GM12864 (cell line): ENCODE results near the gene ATP13A1.
A peak's percentile ranks its signal among the peaks of the same experiment; 100 is the strongest.

ENCODE experiments used
- DNase-seq: peaks from one replicate; pipeline ENCODE4 v3.0.0-alpha.2; 2011; ENCODE audit warnings: low read depth
- H3K4me3 ChIP-seq: 2 replicates; pipeline ENCODE4 v1.5.1; 2011; ENCODE audit warnings: mild to moderate bottlenecking, low read depth, low read length, control low read depth
- TF ChIP-seq, protein P1 (sequence below): IDR thresholded peaks from 2 replicates; pipeline ENCODE4 v1.5.1; 2011; ENCODE audit warnings: low read depth, mild to moderate bottlenecking, moderate library complexity, low read length, control low read depth, inconsistent platforms; ENCODE audit errors: missing control alignments

ATP13A1 gene

DNA sequence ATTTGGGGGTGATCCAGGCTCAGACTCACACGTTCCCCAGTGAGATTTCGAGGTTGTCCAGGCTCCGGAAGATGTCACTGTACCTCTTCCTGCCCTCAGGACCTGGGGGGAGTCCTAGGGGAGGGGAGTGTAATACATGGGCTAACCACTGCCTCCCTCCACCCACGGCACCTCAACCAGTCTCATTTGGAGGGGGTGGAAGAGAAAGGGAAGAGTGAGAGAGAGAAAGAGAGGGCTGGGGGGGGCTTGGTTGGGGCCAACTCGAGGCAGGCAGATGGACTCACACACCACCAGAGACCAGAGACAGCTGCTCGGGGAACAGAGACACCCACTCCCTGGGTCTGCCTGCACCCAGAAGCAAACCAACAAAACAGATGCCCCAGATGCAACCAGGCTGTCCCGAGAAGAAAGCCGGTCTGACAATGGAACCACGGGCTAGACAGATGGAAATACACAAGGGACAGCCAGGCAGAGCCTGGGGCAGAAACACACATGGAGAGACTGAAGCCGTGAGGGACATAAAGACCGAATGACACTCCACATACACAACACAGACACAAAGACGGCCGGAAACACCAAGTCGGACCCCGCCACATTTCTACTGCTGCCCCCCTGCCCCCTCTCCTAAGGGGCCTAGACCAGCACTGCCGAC, 20.8 kb downstream of the ATP13A1 start:
- no peak for DNase-seq
- H3K4me3 ChIP-seq = peak overlapping the region; percentile 97
- TF ChIP-seq, protein P1, sequence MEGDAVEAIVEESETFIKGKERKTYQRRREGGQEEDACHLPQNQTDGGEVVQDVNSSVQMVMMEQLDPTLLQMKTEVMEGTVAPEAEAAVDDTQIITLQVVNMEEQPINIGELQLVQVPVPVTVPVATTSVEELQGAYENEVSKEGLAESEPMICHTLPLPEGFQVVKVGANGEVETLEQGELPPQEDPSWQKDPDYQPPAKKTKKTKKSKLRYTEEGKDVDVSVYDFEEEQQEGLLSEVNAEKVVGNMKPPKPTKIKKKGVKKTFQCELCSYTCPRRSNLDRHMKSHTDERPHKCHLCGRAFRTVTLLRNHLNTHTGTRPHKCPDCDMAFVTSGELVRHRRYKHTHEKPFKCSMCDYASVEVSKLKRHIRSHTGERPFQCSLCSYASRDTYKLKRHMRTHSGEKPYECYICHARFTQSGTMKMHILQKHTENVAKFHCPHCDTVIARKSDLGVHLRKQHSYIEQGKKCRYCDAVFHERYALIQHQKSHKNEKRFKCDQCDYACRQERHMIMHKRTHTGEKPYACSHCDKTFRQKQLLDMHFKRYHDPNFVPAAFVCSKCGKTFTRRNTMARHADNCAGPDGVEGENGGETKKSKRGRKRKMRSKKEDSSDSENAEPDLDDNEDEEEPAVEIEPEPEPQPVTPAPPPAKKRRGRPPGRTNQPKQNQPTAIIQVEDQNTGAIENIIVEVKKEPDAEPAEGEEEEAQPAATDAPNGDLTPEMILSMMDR = no peak

DNA sequence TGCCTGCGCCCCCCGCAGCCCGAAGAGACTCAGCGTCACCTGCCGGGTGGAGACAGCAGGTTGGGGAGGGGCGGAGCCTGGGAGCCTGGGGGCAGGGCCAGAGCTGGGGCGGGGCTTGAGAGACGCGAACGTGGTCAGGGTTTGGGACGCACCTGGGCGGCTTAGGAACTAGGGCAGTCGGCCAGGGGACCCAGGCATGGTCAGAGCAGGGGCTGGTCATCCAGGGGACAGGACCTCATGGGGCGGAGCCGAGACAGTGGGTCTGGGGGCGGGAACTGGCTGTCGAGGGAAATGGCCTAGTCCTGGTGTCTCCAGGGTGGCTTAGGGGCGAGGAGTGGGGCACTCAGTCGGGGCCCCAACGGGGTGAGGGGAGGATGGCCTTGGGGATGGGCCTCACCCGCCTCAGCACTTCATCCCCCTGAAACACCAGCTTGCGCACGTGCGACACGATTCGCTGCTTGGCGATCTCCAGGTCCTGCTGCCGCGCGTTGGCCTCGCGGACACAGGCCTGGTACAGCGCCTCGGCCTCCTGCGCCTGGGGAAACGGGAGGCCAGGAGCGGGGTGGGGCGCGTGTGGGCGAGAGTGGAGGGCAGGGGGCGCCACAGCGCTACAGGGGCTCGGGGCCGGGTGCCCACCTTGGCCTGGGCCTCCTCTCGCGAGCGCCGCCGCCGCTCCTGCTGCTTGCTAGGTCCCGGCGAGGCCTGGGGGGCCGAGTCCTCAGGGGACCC, 25.8 kb downstream of the ATP13A1 start:
- no peak overlapping the region for H3K4me3 ChIP-seq
- no peak for DNase-seq
- TF ChIP-seq, protein P1 = no peak

DNA sequence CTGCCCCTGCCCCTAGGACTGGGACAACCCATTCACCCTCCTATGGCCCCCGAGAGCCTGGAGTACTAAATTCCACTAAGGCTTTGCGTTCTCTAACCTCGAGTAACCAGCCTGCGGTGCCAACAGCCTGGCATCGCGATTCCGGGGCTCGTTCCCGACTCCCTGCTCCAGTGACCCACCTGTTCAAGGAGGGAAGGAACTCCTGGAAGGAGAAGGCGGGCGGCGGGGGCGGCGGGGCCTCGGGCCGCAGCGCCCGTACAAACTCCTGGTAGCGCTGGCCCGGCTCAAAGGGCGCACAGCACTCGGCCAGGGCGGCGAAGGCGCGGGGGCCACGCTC, 26.3 kb downstream of the ATP13A1 start:
- no peak for DNase-seq
- TF ChIP-seq, protein P1 = no peak
- no peak overlapping the region for H3K4me3 ChIP-seq

DNA sequence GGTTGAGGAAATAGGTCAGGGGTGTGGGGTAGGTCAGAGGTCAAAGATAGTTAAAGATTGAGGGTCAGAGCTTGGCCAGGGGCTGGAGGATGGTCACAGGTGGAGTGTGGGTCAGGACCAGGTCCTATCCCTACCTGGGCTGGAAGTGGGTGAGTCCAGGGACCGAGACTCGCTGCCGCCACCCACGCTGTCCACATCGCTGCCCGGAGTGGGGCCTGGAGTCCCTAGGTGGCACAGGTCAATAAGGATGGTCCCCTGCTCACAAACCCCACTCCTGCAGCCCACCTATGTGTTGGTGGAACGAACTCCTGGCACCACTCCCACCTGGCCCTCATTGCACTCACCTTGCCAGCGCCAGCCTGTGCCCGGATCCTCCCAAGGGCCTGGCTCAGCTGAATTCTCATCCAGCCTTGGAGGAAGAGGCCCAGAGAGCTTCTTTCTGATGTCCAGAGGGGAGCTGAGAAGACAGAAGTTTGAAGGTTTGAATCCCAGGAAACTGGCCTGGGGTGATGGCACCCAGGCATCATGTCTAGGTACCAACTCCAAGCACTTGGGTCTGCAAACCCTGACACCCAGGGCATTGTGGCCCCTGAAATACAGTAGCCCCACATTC, 26.8 kb downstream of the ATP13A1 start:
- no peak overlapping the region for H3K4me3 ChIP-seq
- TF ChIP-seq, protein P1 = no peak
- DNase-seq = no peak

DNA sequence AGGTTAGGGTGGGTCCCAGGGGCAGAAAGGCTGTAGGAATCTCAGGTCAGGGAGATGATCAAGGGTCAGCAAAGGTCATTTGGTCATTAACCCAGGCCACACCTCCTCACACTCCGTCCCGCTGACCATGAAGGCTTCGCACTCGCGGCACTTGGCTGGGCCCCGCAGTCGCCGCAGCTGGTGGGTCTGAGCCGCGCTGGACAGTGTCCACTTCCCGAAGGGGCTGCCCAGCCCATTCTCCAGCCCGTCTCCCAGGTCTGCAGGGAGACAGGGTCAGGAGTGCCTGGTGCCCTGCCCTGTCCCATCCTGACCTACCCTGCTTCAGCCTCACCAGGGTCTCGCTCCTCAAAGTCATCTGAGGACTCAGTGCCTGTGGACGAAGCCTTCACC, 28.2 kb downstream of the ATP13A1 start:
- no peak overlapping the region for H3K4me3 ChIP-seq
- TF ChIP-seq, protein P1 = no peak
- no peak for DNase-seq

DNA sequence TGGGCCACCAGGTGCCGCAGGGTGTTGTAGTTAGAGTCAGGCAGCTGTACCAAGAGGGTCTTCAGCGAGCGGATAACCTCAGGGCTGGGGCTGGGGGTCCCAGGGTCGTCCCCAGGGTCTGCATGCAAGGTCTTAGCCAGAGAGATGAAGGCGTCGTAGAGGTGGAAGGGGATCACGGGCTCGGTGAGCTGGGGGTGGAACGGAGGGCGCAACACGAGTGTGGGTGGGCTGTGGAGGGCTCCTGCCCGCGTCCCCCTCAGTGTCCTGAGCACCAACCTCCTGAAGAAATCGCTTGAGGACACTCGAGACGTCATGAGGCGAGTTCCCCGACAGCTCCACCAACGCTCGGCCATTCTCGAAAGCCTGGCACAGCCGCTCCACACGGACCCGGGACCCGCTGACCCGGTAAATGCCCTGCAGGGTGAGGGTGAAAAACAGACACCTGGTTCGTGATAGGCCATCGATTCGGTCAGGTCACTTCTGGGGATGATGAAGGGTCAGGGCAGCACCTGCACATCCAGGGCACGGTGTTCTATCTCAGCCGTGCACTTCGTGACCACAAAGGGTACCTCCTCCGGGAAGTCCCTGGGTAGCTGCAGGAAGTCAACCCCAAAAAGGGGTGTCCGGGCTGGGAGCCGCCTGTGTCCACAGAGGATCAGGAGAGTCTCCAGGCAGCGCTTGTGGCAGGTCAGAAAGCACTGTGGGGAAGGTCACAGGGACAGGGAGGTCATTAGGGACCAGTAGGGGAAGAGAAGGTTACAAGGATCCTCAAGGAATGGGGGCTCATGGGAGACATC, 28.8 kb downstream of the ATP13A1 start:
- H3K4me3 ChIP-seq = no peak overlapping the region
- no peak for DNase-seq
- TF ChIP-seq, protein P1 = no peak
